HG03354 (cell line): Measurements from ENCODE around the gene NELL1.
"Not testable (repeated sequence)": the region's sequence is repeated elsewhere in the genome, so short reads cannot be mapped to it uniquely, and the experiment has no call there.

Experiments used
- ATAC-seq: cut with Tn5 transposase; IDR thresholded peaks from one replicate; pipeline ENCODE4 v1.9.1; 2021; ENCODE audit warnings: mild to moderate bottlenecking; ENCODE audit not compliant: unreplicated experiment, poor library complexity, severe bottlenecking

The NELL1 gene

DNA sequence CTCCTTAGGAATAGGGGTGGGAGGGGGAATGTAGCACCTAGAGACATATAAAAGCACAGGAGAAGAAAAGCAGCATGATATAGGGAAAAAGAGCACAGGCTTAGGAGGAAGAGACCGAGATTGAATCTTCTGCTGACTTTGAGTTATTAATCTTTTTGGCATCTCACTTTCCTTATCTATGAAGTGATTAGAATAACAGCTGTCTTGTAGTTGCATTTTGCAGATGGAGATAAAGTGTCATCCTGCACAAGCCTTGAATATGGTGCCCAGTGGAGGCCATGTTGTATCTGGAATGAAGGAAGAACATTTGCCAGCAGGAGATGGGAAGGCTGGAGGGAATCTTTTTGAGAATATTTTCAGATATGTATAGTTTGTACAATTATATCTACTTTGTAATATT, 594.7 kb downstream of the NELL1 start:
- ATAC-seq: no peak

DNA sequence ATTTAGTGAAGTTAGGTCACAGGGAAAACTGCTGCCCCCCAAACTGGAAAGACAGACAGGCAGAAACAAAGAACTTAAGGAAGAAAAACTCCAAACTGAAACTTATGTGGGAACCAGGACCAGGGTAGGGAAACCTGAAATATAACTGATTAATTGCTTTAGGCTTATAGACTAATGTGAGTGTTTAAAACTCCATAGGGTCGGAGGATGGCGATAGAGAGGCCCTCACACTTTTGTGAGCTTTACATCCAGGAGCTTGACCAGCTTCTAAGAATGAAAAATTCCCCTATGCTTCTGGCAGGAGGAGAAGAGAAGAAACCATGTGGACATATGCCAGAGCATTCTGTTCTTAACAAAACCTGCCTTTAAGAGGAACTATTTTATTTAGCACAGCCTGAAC, 598.6 kb downstream of the NELL1 start:
- no peak for ATAC-seq

DNA sequence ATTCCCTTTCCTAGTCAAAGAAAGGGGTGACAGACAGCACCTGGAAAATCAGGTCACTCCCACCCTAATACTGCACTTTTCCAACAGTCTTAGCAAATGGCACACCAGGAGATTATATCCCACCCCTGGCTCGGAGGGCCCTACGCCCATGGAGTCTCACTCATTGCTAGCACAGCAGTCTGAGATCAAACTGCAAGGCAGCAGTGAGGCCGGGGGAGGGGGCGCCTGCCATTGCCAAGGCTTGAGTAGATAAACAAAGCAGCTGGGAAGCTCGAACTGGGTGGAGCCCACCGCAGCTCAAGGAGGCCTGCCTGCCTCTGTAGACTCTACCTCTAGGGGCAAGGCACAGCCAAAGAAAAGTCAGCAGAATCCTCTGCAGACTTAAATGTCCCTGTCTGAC, 602.8 kb downstream of the NELL1 start:
- ATAC-seq: not testable (repeated sequence)

DNA sequence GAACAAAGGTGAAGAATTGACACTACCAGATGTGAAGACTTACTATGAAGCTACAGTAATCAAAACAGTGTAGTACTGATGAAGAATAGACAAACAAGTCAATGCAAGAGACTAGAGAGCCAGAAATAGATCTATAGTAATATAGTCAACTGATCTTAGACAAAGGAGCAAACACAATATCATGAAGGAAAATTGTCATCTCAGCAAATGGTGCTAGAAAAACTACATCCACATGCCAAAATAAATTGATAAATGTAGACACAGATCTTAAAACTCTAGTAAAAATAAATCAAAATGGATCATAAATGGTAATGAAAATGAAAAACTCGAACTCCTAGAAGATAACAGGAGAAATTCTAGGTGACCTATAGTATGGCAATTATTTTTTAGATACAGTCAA, 609.5 kb downstream of the NELL1 start:
- ATAC-seq: no peak

DNA sequence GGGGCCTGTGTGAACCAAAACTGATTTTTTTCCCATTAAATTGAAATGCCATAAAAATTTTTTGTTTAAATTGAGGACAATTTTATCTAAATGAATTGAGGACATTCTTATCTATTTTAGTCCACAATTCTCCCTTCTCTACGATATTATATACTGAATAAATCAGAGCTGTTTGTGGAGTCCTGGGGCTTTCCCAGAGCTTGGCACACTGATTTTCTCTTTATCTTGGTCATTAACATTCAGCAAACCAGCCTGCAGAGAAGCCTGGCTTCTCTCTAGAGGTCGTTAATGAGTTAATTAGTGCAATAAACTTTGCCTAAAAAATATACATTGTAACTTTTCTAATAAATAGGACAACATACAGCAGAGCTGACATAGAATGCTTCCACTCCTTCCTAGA, 615.7 kb downstream of the NELL1 start:
- ATAC-seq: no peak

DNA sequence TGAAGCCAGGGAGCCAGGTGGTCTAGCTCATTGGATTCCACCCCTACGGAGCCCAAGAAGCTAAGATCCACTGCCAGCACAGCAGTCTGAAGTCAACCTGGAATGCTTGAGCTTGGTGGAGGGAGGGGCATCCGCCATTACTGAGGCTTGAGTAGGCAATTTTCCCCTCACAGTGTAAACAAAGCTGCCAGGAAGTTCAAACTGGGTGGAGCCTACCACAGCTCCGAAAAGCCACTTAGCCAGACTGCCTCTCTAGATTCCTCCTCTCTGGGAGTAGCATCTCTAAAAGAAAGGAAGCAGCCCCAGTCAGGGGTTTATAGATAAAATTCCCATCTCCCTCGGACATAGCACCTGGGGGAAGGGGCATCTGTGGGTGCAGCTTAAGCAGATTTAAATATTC, 620.3 kb downstream of the NELL1 start:
- no peak for ATAC-seq

DNA sequence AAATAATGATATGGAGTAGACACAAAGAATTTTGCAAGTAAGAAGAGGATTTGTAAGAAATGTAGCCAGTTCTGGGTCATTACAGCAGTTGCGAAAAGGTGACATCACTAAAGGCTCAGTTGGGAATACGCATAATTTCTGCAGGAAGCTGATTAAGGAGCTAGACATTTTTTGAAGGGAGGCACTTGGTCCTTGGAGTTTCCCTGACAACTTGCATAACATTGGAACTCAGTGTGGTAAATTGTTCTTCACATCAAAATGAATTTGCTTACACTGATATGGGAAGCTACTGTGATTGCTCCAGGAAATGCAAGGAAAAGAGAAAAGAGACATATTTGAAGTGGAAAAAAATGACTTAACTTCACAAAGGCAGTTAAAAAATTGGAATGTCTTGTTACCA, 626.1 kb downstream of the NELL1 start:
- ATAC-seq: no peak

DNA sequence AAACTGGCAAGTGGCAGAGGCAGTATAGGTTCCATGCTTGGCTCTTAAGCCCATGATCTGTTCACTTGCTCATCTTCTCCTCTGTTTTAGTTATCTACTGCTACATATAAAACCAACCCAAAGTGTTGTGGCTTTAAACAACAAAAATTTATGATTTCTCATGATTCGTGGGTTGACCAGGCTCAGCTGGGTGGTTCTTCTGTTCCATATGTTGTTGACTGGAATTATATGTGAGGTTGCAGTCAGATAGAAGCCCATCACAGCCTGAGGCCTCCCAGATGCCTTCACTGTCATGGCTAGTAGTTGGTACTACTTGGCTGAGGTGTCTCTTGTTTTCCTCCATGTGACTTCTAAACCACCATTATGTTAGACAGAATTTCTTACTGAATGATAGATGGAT, 632.6 kb downstream of the NELL1 start:
- ATAC-seq: no peak

DNA sequence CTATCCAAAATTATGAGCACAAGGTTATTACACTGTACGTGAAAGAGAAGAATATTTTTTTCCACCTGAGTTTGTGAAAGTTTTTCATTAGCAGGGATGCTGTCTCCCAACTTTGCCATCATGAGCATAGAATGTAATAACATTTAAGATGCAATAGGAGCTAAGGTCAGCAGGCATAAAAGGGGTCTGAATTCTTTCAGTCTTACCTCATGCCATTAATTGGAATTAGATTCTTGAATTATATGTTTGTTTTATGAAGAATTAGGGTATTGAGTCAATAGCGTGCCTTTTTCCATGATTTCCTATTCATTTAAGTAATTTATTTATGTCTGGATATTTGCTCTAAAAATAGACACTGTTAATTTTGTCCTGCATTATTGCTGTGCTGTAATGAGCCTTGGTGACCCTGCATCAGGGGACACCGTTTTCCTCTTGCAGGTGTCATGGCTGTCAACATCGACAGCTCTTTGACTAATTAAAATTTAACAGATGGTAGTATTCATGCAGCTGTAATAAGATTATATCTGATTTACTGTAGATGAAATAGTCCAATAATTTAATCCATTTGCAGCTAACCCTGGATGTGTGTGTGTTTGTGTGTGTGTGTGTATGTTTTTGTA, 637.5 kb downstream of the NELL1 start:
- ATAC-seq: no peak

DNA sequence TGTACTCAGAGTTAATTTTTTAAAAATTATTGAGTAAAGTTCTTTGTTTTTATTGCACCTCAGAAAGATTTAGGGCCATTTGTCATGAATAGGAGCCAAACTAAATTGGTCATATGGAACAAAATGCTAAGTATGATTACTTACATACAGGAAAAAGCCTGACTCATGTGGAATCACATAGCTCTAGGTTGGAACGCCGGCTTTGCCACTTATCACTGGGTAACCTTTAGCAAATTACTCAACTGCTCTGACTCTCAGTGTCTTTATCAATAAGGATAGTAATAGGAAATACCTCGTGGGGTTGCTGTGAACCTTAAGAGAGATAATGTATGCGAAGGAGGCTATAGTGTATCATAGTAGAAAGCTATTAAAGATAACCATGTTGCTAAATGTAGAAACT, 638.5 kb downstream of the NELL1 start:
- no peak for ATAC-seq

DNA sequence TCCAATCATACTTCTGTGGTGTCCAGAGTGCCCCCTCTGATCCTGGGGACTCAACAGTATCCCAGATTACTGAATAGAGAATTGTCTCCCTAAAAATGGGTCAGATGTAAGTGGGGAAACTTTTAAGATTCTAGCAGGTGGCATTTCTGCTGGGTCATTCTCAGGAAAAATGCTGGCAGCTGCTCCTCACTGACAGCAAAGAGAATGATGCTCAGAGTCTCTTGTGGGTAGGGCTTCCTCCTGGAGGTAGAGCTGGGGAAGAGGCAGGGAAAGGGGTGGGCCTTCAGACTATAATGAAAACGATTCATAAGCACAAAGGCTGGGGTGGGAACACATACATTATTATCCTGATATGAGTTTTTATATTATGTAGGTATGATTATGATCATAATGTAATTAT, 647.2 kb downstream of the NELL1 start:
- ATAC-seq: no peak

DNA sequence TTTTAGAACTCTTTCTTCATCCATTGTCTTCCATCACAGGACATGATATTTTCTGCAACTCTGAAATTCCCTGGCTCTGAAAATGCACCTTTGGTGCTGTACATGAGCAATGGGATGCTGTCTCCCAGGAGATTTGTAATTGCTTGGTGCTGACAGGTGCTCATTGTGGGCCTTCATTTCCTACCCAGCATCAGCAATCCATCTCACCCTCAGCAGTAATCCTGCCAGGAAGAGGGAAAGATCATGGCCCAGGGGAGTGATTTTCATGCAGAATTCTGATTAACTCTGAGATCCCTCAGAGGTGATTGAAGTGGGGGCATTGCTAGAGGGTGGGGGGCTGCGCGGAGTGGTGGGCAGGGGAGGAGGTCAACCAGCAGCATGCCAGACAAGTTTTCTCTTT, 651.7 kb downstream of the NELL1 start:
- no peak for ATAC-seq

DNA sequence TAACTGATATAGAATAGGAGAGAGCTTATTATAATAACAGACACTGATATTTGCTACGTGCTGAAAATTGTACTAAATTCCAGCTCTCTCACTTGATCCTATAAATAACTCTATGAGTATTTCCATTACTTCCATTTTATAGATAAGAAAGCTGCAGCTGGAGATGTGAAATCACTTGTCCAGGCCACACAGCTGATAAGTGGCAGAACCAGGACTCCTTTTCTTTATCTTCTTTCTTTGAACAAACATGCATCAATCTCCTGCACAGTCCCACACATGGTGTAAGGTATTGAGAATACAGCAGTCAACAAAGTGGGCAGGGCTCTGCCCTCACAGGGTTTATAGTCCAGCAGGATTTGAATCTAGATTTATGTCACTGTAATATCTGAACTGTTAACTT, 652.1 kb downstream of the NELL1 start:
- ATAC-seq: no peak

DNA sequence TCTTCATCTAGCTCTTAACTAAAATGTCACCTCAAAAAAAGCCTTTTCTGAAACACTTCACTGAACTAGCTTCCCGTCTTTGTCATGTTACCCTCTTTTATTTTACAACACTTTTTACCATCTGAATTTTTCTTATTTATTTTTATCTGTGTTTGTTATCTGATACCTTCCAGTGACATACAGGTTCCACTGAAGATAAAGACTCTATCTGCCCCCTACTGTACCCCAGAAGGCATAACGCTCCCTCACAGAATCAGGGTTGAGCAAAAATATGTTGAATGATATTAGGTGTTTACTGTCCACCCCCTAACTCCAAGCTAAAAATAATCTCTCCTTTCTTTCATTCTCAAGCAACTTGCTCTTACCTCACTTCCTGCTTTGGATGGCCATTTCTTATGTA, 654.2 kb downstream of the NELL1 start:
- ATAC-seq: no peak

DNA sequence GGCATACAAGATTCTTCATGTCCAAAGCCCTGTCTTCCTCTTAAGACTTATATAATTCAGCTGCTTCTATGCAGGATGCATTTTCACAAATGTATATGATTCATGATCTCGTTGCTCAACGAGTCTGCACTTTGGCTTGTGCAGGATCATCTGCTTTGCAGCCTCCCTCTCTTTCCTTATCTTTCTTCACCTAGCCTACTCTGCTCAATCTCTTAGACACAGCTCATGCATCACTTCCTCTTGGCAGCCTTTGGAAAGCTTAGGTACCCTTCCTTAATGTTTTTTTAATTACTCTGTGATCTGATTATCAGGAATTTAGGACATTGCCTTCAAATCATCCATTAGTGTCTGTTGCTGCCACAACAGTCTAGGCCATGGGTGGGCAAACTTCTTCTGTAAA, 673.8 kb downstream of the NELL1 start:
- no peak for ATAC-seq

DNA sequence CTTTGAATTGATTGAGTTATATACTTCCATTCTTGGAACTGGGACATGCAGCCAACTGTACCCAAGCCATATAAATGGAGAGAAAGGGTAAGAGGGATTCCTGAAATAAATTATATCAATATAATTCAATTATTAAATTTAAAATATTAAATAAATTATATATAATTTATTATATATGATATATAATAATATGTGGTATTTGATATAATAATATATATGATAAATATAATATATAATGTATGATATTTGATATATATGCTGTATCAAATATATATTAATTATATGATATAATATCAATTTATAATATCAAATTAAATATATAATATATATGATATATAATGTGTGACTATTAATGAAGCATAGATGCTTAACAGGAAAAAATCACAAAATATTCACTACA, 677.0 kb downstream of the NELL1 start:
- no peak for ATAC-seq

DNA sequence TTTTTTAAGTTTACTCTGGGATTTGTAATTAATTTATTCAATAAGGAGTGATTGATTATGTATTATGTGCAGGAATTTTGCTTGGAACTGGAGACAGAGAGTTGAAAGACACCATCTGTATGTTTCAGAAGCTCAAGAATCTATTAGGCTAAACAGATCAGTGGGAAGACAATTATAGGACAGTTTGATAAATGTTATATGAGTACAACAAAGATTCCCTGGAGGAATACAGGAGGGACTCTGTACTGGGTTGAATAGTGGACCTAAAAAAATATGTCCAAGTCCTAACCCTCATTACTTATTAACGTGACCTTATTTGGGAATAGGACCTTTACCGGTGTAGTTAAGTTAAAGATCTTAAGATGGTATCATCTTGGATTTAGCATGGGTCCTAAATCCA, 681.2 kb downstream of the NELL1 start:
- ATAC-seq: no peak

DNA sequence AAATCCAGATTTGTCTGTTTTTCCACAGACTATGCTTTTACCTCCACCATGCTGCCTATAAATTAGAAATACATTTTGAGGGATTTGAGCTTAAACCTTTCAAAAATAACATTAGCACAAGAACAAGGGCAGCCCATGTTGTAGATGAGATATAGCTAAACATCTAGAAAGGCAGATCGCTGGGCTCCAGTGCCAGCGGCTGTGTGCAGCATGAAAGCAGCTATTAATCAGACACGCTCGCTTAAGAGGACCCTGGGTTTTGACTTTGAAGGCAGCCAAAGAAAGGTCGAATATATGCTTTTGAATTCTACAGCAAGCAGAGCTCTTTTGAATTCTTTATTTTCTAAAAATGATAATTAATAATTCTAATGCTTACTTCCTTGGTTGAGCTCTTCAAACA, 684.0 kb downstream of the NELL1 start:
- ATAC-seq: no peak

DNA sequence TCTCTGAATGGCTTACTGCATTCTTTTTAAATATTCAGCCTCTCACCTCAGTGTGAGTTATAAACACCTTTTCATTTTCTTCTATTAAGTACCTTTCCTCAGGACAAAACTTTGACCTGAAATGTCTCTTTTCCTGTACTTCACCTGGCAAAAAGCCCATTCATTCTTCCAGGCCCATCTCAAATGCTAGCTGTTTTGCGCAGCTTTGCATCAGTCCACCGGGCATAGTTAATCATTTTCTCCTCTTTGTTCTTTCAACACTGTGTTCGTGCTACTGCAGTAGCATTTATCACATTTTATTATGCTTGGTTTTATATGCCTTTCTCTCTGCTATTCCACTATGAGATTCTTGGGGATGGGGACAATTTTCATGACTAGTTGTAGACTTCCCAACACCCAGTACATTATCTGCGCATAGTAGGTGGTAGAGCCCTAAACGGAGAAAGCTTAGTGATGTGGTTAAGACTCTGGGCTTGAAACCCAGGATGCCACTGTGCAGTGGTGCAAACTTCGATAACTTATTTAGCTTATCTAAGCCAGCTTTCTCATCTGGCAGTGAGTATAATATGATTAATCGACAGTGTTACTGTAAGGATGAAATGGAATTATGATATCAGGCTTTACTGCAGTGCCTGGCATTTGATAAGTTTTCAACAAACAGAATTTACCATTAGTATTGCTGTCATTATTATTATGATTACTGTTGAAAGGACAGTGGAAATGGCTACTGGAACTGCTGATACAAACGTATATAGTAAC, 695.7 kb downstream of the NELL1 start:
- no peak for ATAC-seq

DNA sequence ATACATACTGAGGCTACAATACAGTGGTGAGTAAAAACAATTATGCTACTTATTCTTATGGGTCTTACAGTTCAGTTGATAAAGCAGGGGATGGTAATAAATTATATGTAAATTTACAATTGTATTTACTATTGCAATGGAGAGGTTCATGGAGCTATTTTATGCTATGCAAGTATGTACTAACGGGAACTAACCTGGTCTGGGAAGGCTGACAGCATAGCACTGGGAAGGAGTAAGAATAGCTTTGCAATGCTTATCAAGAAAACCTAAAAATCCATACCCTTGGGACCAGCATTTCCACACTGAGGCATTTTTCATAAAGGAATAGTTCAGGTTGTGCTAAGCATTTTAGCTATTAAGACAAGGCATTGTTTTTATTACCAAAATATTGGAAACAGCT, 700.6 kb downstream of the NELL1 start:
- ATAC-seq: no peak

DNA sequence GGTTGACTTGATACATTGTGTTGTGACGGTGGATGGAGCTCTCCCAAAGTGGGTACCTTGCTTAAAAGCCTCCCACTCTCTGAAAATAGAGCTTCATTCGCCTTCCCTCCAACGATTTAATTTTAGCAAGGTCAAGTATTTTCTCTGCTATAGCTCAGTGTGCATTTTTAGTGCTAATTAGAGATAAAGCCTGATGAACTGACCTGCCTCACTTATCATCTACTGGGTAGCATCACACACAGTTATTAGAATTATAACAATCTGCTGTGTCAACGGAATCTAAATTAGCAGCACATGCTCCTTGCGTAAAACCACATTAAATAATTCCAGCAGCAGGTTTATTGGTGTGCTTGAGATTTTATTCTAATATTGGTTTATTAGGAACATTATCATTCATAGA, 701.7 kb downstream of the NELL1 start:
- ATAC-seq: no peak

DNA sequence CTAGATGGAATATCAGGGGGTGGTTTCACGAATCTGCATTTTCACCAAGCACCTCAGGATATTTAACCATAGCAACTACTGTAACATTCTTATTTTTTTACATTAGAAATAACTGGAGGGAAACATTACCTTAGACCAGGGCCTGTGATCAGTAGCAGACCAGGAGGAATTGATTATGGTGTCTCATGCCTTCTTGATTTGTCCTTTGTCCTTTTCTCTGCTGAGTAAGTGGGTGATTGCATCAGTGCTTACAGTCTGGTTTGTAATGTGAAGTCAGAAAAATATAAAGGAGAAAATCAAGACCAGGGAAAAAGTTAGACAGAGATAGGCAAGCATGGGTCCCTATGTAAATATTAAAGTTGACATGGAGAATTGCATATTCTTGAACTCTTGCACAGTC, 703.3 kb downstream of the NELL1 start:
- ATAC-seq: no peak
